AG08395 (cell line): Measurements from ENCODE around the gene DMRTC1B.
"Not testable (repeated sequence)": the region's sequence is repeated elsewhere in the genome, so short reads cannot be mapped to it uniquely, and the experiment has no call there.

ENCODE experiments used
- DNase-seq: peaks from one replicate; pipeline ENCODE4 v3.0.0; 2012; ENCODE audit warnings: mixed read lengths, low spot score

The DMRTC1B gene

GRCh38 chrX:72776653-72777466 lies at the start of gene DMRTC1B:
TSS of gene DMRTC1B (plus strand) at chrX:72776890. CDS start at chrX:72845136, 68,246 bp downstream.
- DNase-seq = not testable (repeated sequence)

GRCh38 chrX:72727846-72728245 lies 48.8 kb upstream of the DMRTC1B start:
- DNase-seq = no peak

- DNase-seq = not testable (repeated sequence)
Measured at GRCh38 chrX:72733636-72734035, 43.1 kb upstream of the DMRTC1B start.

GRCh38 chrX:72735561-72735960 lies 41.1 kb upstream of the DMRTC1B start:
- DNase-seq = no peak

DNA sequence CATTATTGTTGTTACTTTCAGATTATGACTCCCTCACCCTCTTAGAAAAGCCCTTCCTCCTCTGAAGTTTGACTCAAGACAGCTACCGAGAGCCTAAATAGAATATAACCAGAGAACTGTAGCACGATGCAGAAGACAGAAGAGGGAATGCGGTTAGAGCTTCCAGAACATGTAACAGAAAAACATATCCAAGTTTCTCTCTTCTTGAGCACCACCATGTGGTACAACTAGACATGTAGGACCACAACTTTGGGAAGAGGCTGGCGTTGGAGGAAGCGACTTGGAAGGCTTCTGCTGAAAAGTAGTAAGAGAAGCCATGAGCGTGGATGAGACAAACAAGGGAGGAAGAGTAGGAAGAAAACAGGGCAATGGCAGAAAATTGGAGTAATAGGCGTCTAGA lies 31.1 kb upstream of the DMRTC1B start:
- DNase-seq = not testable (repeated sequence)

DNA sequence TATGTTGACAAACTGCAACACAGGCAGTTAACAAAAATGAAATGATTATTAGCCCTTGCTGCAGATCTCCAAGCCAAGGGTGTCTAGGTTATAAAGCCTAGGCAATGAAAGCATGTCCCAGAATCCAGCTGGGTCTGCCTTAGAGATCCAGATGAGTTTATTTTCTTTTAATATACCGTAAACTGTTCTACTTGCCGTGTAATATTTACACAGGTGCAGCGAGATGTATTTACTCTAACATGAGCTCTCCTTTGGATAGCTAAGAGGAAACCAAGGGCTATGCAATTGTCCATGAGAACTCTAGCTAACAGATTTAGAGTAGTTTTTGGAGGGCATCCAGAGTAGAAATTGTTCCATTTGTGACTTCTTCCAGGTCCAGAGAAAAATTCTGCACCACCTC lies 28.1 kb upstream of the DMRTC1B start:
- not testable (repeated sequence) for DNase-seq

DNA sequence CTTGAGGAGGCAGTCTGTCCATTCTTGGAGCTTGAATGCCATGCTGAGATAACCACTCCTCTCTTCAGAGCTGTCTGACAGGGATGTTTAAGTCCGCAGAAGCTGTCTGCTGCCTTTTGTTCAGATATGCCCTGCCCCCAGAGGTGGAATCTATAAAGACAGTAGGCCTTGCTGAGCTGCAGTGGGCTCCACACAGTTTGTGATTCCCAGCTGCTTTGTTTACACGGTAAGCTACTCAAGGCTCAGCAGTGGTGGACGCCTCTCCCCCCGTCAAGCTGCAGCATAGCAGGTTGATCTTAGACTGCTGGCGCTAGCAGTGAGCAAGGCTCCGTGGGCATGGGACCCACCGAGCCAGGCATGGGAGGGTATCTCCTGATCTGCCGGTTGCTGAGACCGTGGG lies 16.2 kb upstream of the DMRTC1B start:
- DNase-seq = not testable (repeated sequence)

DNA sequence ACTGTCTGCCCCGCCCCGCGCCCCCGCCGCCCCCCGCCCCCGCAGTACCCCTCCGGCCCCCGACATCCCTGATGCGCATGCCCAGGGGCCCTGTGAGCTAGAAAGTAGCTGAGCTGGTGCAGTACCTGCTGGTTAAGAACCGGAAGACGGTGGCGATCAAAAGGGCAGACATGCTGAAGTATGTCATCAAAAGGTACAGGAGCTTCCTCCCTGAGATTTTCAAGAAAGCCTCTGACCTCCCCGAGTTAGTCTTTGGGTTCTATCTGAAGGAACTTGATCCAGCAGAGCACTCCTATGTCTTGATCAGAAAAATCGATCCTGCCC lies 739 bp downstream of the DMRTC1B start:
- not testable (repeated sequence) for DNase-seq

- DNase-seq = not testable (repeated sequence)
Measured at GRCh38 chrX:72778146-72778545, 1.5 kb downstream of the DMRTC1B start.

GRCh38 chrX:72782560-72782959 lies 5.9 kb downstream of the DMRTC1B start, which contains the start of gene FAM236B:
TSS of gene FAM236B (minus strand) at chrX:72782660. CDS start at chrX:72782560, 100 bp downstream.
- DNase-seq = not testable (repeated sequence)

- not testable (repeated sequence) for DNase-seq
Measured at GRCh38 chrX:72783365-72783936, 6.8 kb downstream of the DMRTC1B start.

DNA sequence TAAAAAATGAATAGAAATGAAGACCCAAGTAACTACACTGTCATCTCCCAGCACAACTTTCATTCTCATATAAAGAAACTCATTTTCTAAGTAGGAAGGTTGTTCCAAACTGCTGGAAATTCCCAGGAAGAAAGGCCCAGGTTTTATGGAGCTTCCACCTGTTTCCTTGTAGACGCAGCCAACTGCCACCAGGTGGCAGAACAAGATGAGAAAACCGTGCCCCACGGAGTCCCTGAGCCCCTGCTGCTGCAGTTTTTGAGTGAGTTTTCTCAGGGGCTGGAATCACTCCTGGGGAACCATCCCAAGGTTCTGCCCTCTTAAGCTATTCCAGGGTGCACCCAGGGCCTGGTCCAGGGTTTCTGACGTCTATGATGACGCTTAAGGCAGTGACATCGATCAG lies 7.3 kb downstream of the DMRTC1B start:
- DNase-seq = not testable (repeated sequence)

GRCh38 chrX:72788142-72788541 lies 11.5 kb downstream of the DMRTC1B start:
- not testable (repeated sequence) for DNase-seq

DNA sequence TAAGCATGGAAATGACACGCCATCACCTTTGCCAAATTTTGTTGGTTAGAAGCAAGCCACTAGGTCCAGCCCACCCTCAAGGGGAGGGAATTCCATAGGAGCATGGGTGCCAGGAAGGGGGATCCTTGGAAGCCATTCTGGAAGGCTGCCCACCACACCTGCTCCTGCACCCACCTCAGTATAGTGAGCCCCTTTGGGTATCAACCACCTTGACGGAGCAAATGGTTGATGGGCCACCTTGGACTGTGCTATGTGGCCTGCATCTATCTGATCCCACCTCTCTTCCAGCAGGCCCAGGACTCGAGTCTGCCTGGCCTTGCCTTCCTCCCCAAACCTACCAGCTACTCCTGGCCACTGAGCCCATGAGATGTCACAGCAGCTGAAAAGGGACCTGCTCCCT lies 13.7 kb downstream of the DMRTC1B start:
- DNase-seq = not testable (repeated sequence)

DNA sequence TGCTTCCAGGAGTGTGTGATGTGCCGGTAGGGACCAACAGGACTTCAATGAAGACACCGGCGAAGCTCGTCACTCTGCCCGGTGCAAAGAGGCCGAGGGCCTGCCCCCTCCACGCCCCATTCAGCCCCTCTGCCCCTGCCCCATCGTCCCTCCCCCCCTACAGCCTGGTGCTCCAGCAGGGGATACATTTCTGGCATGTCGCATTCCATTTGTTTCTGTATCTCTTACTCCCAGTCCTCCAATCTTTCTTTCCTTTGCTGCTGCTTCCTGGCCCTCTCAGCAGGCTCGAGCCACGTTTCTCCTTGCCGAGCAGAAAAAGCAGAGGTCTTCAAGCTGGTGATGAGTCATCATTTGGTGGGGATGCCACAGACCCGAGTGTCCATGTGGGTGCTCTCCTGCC lies 31.4 kb downstream of the DMRTC1B start, which contains the start of gene FAM236D:
FAM236D (minus strand) TSS at position 101 of the 400 bp plus-strand sequence; CDS start at position 1, 100 bp downstream.
- not testable (repeated sequence) for DNase-seq

- not testable (repeated sequence) for DNase-seq
Measured at GRCh38 chrX:72830701-72831100, 54.0 kb downstream of the DMRTC1B start.

DNA sequence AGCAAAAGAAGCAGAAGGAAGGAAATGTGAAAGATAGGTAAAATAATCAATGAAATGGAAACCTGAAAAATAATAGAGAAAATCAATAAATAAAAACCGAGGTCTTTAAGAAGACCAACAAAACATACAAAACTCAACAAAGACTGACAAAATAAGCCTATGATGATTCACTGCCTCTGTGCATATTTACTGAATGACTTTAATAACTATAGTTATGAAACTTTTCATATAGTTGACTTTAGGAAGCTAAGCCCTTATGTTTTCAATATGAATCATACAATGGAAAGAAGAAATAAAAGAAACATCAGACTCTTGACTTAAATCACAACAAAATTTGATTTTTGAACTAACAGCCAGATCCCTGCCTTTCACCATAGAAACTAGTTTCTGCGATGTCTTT lies 60.8 kb downstream of the DMRTC1B start:
- DNase-seq = not testable (repeated sequence)

DNA sequence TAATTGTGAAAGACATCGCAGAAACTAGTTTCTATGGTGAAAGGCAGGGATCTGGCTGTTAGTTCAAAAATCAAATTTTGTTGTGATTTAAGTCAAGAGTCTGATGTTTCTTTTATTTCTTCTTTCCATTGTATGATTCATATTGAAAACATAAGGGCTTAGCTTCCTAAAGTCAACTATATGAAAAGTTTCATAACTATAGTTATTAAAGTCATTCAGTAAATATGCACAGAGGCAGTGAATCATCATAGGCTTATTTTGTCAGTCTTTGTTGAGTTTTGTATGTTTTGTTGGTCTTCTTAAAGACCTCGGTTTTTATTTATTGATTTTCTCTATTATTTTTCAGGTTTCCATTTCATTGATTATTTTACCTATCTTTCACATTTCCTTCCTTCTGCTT lies 106.2 kb downstream of the DMRTC1B start:
- DNase-seq = not testable (repeated sequence)

- DNase-seq = not testable (repeated sequence)
Measured at GRCh38 chrX:72889740-72890139, 113.0 kb downstream of the DMRTC1B start.
